Adrenal gland (tissue), 5 donors: ENCODE data around the gene EPS8L2.

ENCODE experiments used
- POLR2A ChIP-seq, 2 donors: fragments of 450-650 bp; IDR thresholded peaks; one replicate each; pipeline ENCODE4 v1.6.1; 2017; ENCODE audit warnings: antibody characterized with exemption in 2 of 2, mild to moderate bottlenecking in 2 of 2, moderate library complexity in 1 of 2
- TF ChIP-seq, protein P1 (sequence below), 6 experiments: fragments of 450-650 bp in 4 of 6; fragments of 200-600 bp in 2 of 6; sonication (generic) in 1 of 6; IDR thresholded peaks; 1 replicate in 5 of 6; 2 replicates in 1 of 6; pipeline versions ENCODE4 v1.5.1 to v1.8.0; 2016 to 2021; ENCODE audit warnings: antibody characterized with exemption in 6 of 6, mild to moderate bottlenecking in 2 of 6, moderate library complexity in 1 of 6
- donor health status: DM: no; HTN: no; CAD: no.

DNA sequence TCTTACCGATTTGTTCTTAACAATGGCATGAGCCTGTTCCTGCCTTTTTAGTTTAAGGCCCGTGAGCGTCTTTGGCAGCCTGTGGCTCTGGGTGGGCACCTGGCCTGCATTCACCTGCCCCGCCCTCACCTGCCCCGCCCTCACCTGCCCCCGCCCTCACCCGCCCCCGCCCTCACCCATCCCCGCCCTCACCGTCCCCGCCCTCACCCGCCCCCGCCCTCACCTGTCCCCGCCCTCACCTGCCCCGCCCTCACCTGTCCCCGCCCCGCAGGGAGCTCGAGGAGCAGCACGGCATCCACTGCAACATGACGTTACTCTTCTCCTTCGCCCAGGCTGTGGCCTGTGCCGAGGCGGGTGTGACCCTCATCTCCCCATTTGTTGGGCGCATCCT is 57.0 kb downstream of the EPS8L2 start:
- TF ChIP-seq, protein P1, sequence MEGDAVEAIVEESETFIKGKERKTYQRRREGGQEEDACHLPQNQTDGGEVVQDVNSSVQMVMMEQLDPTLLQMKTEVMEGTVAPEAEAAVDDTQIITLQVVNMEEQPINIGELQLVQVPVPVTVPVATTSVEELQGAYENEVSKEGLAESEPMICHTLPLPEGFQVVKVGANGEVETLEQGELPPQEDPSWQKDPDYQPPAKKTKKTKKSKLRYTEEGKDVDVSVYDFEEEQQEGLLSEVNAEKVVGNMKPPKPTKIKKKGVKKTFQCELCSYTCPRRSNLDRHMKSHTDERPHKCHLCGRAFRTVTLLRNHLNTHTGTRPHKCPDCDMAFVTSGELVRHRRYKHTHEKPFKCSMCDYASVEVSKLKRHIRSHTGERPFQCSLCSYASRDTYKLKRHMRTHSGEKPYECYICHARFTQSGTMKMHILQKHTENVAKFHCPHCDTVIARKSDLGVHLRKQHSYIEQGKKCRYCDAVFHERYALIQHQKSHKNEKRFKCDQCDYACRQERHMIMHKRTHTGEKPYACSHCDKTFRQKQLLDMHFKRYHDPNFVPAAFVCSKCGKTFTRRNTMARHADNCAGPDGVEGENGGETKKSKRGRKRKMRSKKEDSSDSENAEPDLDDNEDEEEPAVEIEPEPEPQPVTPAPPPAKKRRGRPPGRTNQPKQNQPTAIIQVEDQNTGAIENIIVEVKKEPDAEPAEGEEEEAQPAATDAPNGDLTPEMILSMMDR (IDR thresholded peaks at IDR 0.05), result no peak
- no peak for TF ChIP-seq POLR2A (IDR thresholded peaks at IDR 0.05)
